Right atrium auricular region (tissue), 2 donors: ENCODE results near the gene ANK2. TPM values are rescaled to one million over a fixed set of nuclear protein-coding genes. Genes with fewer than 3 reads are reported as not detected.

Source experiments
- DNase-seq: peaks from one replicate; pipeline ENCODE4 v3.0.0-alpha.2; 2019; ENCODE audit warnings: low spot score
- H3K27ac ChIP-seq, 2 donors: fragments of 200-600 bp; sonication (generic); 1 replicate in 1 of 2; 2 replicates in 1 of 2; pipeline ENCODE4 v1.5.1; 2016 to 2019
- H3K27me3 ChIP-seq, 2 donors: fragments of 200-600 bp; sonication (generic); one replicate each; pipeline versions ENCODE4 v1.5.1 to v1.6.0; 2017 to 2019
- H3K36me3 ChIP-seq: fragments of 200-600 bp; sonication (generic); one replicate; pipeline ENCODE4 v1.5.1; 2016
- H3K4me1 ChIP-seq, 2 donors: fragments of 200-600 bp; sonication (generic); one replicate each; pipeline versions ENCODE4 v1.5.1 to v1.6.0; 2017 to 2019
- H3K4me3 ChIP-seq, 2 donors: fragments of 200-600 bp; sonication (generic); 1 replicate in 1 of 2; 2 replicates in 1 of 2; pipeline ENCODE4 v1.5.1; 2017 to 2019; ENCODE audit warnings: mild to moderate bottlenecking in 1 of 2, moderate library complexity in 1 of 2
- H3K9me3 ChIP-seq, 2 donors: fragments of 200-600 bp; sonication (generic); one replicate each; pipeline ENCODE4 v1.5.1; 2019
- CTCF ChIP-seq, 2 donors: fragments of 200-600 bp; sonication (generic); IDR thresholded peaks; one replicate each; pipeline ENCODE4 v1.5.1; 2019; ENCODE audit warnings: antibody characterized with exemption in 2 of 2
- total RNA-seq, 2 donors: library from RNA; depleted of rRNA; stranded (reverse); fragments of >200 nt; gene quantifications; one replicate each; pipeline ENCODE4 v1.1.0, GENCODE V29; 2016

Gene ANK2
- total RNA-seq, 2 donors from 2014 or later = 169 to 332 TPM

- Histone ChIP-seq H3K4me3 (no peak overlapping the region), H3K27ac (no peak overlapping the region)
Observed at GRCh38 chr4:113394730-113395530, 345.5 kb downstream of the ANK2 start.

GRCh38 chr4:113397114-113397701 lies 347.8 kb downstream of the ANK2 start:
- no peaks in the 10 kb centered on the region for H3K9me3 ChIP-seq
- no peaks in the 10 kb centered on the region for H3K4me1 ChIP-seq
- H3K36me3 ChIP-seq = no peaks in the 10 kb centered on the region
- peak overlapping the region; percentile 3 to 13 for H3K27ac ChIP-seq
- no peak overlapping the region for H3K4me3 ChIP-seq
- DNase-seq = no peak
- no peaks in the 10 kb centered on the region for H3K27me3 ChIP-seq
- TF ChIP-seq CTCF (IDR thresholded peaks at IDR 0.05) = no peak

More at GRCh38 chr4:113394730-113395530, 345.5 kb downstream of the ANK2 start:
- Histone ChIP-seq H3K4me1 (no peaks in the 10 kb centered on the region), H3K27me3 (no peaks in the 10 kb centered on the region), H3K9me3 (no peaks in the 10 kb centered on the region), H3K36me3 (no peaks in the 10 kb centered on the region)
- no peak for DNase-seq
- TF ChIP-seq CTCF (IDR thresholded peaks at IDR 0.05) = peak; percentile 80 to 90

- Histone ChIP-seq H3K9me3 (no peaks in the 10 kb centered on the region), H3K36me3 (no peaks in the 10 kb centered on the region), H3K4me3 (no peak overlapping the region), H3K4me1 (no peaks in the 10 kb centered on the region), H3K27ac (no peak overlapping the region), H3K27me3 (no peaks in the 10 kb centered on the region)
- DNase-seq = no peak
- no peak for TF ChIP-seq CTCF (IDR thresholded peaks at IDR 0.05)
Observed at GRCh38 chr4:113398441-113399143, 349.1 kb downstream of the ANK2 start.

GRCh38 chr4:113404167-113404571 lies 354.7 kb downstream of the ANK2 start:
- no peak for DNase-seq
- Histone ChIP-seq H3K9me3 (no peaks in the 10 kb centered on the region), H3K27ac (no peak overlapping the region), H3K4me3 (no peak overlapping the region), H3K4me1 (peaks cover 0 to 10% of the 10 kb centered on the region in 2 donors), H3K27me3 (no peaks in the 10 kb centered on the region), H3K36me3 (no peaks in the 10 kb centered on the region)
- no peak for TF ChIP-seq CTCF (IDR thresholded peaks at IDR 0.05)

- Histone ChIP-seq H3K9me3 (no peaks in the 10 kb centered on the region), H3K36me3 (no peaks in the 10 kb centered on the region), H3K27me3 (no peaks in the 10 kb centered on the region), H3K27ac (no peak overlapping the region), H3K4me1 (peaks cover 0 to 10% of the 10 kb centered on the region in 2 donors), H3K4me3 (no peak overlapping the region)
- no peak for TF ChIP-seq CTCF (IDR thresholded peaks at IDR 0.05)
- DNase-seq = no peak
Observed at GRCh38 chr4:113404841-113405240, 355.4 kb downstream of the ANK2 start.
